Measurements from ENCODE around the gene CXCL10. TPM values are rescaled to one million over a fixed set of nuclear protein-coding genes. Genes with fewer than 3 reads are reported as not detected.
A peak's percentile ranks its signal among the peaks of the same experiment; 100 is the strongest.

CXCL10 gene
- total RNA-seq, 2 donors from 2014 or later, result 0.28 TPM; not detected in 1

- Histone ChIP-seq H3K4me3 (no peak overlapping the region), H3K27me3 (no peaks in the 10 kb centered on the region), H3K36me3 (no peaks in the 10 kb centered on the region), H3K9me3 (no peaks in the 10 kb centered on the region), H3K27ac (no peak overlapping the region), H3K4me1 (no peaks in the 10 kb centered on the region)
- no peak for DNase-seq (ENCODE audit: low spot score)
- TF ChIP-seq, protein P1, sequence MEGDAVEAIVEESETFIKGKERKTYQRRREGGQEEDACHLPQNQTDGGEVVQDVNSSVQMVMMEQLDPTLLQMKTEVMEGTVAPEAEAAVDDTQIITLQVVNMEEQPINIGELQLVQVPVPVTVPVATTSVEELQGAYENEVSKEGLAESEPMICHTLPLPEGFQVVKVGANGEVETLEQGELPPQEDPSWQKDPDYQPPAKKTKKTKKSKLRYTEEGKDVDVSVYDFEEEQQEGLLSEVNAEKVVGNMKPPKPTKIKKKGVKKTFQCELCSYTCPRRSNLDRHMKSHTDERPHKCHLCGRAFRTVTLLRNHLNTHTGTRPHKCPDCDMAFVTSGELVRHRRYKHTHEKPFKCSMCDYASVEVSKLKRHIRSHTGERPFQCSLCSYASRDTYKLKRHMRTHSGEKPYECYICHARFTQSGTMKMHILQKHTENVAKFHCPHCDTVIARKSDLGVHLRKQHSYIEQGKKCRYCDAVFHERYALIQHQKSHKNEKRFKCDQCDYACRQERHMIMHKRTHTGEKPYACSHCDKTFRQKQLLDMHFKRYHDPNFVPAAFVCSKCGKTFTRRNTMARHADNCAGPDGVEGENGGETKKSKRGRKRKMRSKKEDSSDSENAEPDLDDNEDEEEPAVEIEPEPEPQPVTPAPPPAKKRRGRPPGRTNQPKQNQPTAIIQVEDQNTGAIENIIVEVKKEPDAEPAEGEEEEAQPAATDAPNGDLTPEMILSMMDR (IDR thresholded peaks at IDR 0.05), result no peak
Measured at GRCh38 chr4:76035141-76035540, 11.8 kb upstream of the CXCL10 start.

- TF ChIP-seq, protein P1 (IDR thresholded peaks at IDR 0.05), result no peak
- Histone ChIP-seq H3K27ac (no peak overlapping the region), H3K36me3 (no peaks in the 10 kb centered on the region), H3K27me3 (no peaks in the 10 kb centered on the region), H3K4me3 (no peak overlapping the region), H3K4me1 (no peaks in the 10 kb centered on the region), H3K9me3 (no peaks in the 10 kb centered on the region)
- no peak for DNase-seq (ENCODE audit: low spot score)
Measured at GRCh38 chr4:76029300-76029699, 6.0 kb upstream of the CXCL10 start.

GRCh38 chr4:76028350-76028765, 5.1 kb upstream of the CXCL10 start:
- TF ChIP-seq, protein P1 (IDR thresholded peaks at IDR 0.05), result no peak
- no peaks in the 10 kb centered on the region for H3K4me1 ChIP-seq
- DNase-seq (ENCODE audit: low spot score), result no peak
- H3K27ac ChIP-seq, result no peak overlapping the region
- no peaks in the 10 kb centered on the region for H3K36me3 ChIP-seq
- H3K4me3 ChIP-seq, result peak overlapping the region; percentile 12 to 30
- H3K27me3 ChIP-seq, result no peaks in the 10 kb centered on the region
- no peaks in the 10 kb centered on the region for H3K9me3 ChIP-seq

DNA sequence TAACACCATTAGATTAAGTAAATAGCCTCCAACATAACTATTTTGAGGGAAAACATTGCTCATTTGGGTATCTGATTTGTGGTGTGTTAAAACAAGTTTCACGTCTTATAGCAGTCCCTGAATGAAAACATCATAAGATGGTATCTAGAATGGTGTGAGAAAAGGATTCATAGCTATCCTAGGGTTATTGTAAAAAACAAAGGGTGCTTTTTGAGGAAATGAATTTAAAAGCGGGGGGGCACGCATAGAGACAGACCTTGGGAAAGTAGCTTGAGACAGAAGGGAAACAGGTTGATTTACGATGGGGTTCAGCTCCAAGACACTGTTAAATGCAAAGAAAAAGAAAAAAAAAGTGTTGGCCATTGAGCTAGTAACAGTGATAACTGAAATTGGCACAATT, 768 bp upstream of the CXCL10 start:
- Histone ChIP-seq H3K9me3 (no peaks in the 10 kb centered on the region), H3K4me3 (no peak overlapping the region), H3K27ac (no peak overlapping the region), H3K36me3 (no peaks in the 10 kb centered on the region), H3K4me1 (no peaks in the 10 kb centered on the region), H3K27me3 (no peaks in the 10 kb centered on the region)
- TF ChIP-seq, protein P1 (IDR thresholded peaks at IDR 0.05), result no peak
- DNase-seq (ENCODE audit: low spot score), result no peak

- Histone ChIP-seq H3K36me3 (no peaks in the 10 kb centered on the region), H3K27ac (no peak overlapping the region), H3K4me1 (no peaks in the 10 kb centered on the region), H3K4me3 (no peak overlapping the region), H3K9me3 (no peaks in the 10 kb centered on the region), H3K27me3 (no peaks in the 10 kb centered on the region)
- no peak for DNase-seq (ENCODE audit: low spot score)
- TF ChIP-seq, protein P1 (IDR thresholded peaks at IDR 0.05), result no peak
Measured at GRCh38 chr4:76022677-76023076, 620 bp downstream of the CXCL10 start.

- Histone ChIP-seq H3K4me3 (no peak overlapping the region), H3K27me3 (no peaks in the 10 kb centered on the region), H3K36me3 (no peaks in the 10 kb centered on the region), H3K27ac (no peak overlapping the region), H3K9me3 (no peaks in the 10 kb centered on the region), H3K4me1 (no peaks in the 10 kb centered on the region)
- TF ChIP-seq, protein P1 (IDR thresholded peaks at IDR 0.05), result no peak
- no peak for DNase-seq (ENCODE audit: low spot score)
Measured at GRCh38 chr4:76022031-76022430, 1.3 kb downstream of the CXCL10 start.

Measured in right atrium auricular region (tissue), 2 donors.